Dermis microvascular lymphatic vessel endothelial cell (primary cell): ENCODE results near the gene ATG16L2. TPM values are rescaled to one million over a fixed set of nuclear protein-coding genes. Genes with fewer than 3 reads are reported as not detected.
A peak's percentile ranks its signal among the peaks of the same experiment; 100 is the strongest.
"Not testable (repeated sequence)": the region's sequence is repeated elsewhere in the genome, so short reads cannot be mapped to it uniquely, and the experiment has no call there.

Source experiments
- DNase-seq, 2 donors: peaks; one replicate each; pipeline versions ENCODE4 v3.0.0 to v3.0.0-alpha.2; 2010; ENCODE audit warnings: low read depth in 2 of 2
- total RNA-seq: library from RNA; depleted of rRNA; stranded (reverse); fragments of >200 nt; gene quantifications from 2 replicates; pipeline ENCODE4 v1.2.1, GENCODE V29; 2014

Gene ATG16L2
- total RNA-seq, 1 donor from 2014 or later = 4.7 TPM

DNA sequence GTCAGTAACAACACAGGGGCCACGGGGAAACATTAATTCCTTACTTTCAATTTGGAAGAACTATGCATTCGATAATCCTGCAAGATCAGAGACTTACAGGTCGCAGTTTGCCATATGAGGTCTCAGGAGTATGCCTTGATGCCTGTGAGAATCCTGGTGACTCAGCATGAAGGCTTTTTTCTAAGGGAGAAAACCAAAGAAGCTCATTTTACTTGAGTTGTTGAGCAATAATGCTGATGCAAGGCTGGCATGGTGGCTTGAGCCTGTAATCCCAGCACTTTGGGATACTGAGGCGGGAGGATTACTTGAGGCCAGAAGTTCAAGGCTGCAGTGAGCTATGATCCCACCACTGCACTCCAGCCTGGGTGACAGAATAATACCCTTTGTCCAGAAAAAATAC is 26.6 kb downstream of the ATG16L2 start:
- no peak for DNase-seq

DNA sequence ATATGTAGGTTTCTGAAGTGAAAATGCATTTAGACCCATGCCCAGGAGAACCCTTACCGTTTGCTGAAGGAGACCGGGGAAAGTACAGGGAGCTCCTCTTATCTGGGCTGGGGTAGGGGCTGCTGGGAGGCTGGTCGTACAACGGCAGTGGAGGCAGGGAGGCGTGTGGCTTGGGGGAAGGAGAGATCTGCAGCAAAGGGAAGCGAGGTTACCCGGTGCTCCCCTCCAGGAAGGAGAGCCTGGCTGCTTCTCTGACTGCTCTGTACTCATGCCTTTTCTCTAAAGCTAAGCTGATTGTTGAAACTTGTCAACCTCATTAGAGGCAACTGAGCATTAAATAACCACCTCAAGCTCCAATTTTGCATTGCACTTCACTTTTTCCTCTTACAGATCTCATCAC is 27.2 kb downstream of the ATG16L2 start:
- no peak for DNase-seq

- DNase-seq = no peak
Observed at GRCh38 chr11:72842126-72842525, 27.9 kb downstream of the ATG16L2 start.

GRCh38 chr11:72842653-72843330 is 28.6 kb downstream of the ATG16L2 start:
- DNase-seq = no peak

GRCh38 chr11:72844356-72844755 is 30.1 kb downstream of the ATG16L2 start:
- no peak for DNase-seq

DNA sequence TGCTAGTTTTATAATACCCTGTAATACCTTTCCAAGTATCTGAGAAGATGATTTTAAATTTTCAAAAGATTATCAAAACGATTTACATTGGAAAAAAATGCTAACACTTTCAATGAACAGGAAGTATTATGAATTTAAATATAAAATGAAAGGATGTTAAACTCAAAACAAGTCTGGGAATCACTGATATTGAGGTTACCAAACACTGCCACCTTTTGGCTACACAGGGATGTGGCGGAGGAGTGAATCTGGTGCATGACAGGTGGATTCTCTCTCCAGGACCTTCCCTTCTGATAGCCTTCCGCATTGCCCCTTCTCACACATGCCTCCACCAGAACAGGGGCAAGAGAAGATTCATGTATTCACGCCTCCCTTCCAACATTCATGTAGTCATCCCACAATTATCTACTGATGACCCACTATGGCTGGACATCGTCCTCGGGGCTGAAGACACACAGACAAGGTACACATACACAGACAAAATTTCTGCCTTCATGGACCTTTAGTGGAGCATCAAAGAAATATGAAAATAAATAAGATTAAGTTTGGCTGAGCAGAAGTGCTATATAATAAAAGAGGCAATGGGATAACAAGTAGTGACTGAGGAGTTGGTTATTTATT is 34.7 kb downstream of the ATG16L2 start:
- DNase-seq = peak; percentile 43 to 68

DNA sequence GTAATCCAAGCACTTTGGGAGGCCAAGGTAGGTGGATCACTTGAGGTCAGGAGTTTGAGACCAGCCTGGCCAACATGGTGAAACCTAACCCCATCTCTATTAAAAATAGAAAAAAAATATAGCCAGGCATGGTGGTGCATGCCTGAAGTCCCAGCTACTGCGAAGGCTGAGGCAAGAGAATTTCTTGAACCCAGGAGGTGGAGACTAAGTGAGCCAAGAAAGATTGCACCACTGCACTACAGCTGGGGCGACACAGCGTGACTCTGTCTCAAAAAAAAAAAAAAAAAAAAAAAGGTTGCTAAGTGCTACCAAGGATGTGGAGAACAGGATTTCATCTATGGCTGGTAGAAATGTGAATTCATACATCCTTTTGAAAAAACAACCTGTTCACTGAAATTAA is 36.6 kb downstream of the ATG16L2 start:
- DNase-seq = no peak

GRCh38 chr11:72851726-72852125 is 37.5 kb downstream of the ATG16L2 start:
- DNase-seq = no peak

GRCh38 chr11:72856065-72856464 is 41.9 kb downstream of the ATG16L2 start:
- peak; percentile 36 to 73 for DNase-seq

GRCh38 chr11:72856551-72857345 is 42.5 kb downstream of the ATG16L2 start:
- peak; percentile 91 to 94 for DNase-seq

GRCh38 chr11:72858267-72858666 is 44.1 kb downstream of the ATG16L2 start:
- DNase-seq = not testable (repeated sequence)

- no peak for DNase-seq
Observed at GRCh38 chr11:72859126-72859525, 44.9 kb downstream of the ATG16L2 start.

- no peak for DNase-seq
Observed at GRCh38 chr11:72860010-72860409, 45.8 kb downstream of the ATG16L2 start.

DNA sequence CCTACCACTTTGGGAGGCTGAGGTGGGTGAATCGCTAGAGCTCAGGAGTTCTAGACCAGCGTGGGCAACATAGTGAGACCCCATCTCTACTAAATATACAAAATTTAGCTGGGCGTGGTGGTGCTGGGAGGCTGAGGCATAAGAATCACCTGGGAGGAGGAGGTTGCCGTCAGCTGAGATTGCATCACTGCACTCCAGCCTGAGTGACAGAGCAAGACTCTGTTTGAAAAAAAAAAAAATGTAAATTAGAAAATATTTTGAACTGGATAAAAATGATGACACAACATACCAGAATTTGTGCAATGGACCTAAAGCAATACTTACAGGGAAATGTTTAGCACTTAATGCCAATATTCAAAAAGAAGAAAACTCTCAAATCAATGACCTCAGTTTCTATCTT is 46.4 kb downstream of the ATG16L2 start:
- DNase-seq = no peak

GRCh38 chr11:72863091-72863490 is 48.9 kb downstream of the ATG16L2 start:
- no peak for DNase-seq

- DNase-seq = no peak
Observed at GRCh38 chr11:72863916-72864315, 49.7 kb downstream of the ATG16L2 start.

DNA sequence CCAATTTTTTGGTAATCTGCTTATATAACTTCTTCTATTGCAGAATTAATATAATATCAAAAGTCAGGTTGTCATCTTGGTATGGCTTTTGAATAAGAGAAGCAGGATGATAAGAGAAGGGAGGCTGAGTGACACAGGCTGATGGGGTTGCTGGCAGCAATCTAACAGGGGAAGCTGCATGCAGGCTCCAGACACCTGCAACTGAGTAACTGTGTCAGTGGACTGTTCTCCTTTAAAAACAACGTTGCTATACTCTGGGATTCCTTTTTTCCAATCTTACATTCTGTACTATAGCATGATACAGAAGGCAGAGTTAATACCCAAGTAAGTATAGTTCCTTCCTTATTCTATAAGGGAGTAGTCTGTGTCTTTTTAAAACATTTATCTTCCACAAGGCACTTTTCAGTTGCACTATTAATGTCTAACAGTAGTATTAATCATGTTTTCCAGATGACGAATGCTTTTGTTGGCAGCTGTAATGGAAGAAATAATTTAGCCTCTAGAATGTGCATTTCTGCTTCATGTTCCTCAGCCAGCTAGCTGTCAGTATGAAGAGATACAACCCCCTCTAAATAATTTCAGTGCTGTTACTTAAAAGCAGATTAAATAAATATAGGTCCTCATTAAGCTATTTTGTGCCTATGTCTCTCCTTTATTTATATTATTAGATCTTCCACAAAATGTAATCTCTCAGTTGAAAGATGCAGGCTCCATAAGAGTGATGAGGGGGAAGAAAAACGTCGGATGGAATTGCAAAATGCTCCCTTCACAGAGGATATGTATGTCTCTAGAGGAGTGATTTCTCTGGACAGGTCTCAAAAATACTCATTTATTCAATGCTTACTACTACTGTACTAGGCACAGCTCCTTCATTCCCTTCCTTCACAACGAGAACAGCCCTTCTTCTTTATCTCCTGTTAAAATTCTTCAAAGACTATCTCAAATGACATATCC is 50.8 kb downstream of the ATG16L2 start:
- peak; percentile 81 to 86 for DNase-seq

DNA sequence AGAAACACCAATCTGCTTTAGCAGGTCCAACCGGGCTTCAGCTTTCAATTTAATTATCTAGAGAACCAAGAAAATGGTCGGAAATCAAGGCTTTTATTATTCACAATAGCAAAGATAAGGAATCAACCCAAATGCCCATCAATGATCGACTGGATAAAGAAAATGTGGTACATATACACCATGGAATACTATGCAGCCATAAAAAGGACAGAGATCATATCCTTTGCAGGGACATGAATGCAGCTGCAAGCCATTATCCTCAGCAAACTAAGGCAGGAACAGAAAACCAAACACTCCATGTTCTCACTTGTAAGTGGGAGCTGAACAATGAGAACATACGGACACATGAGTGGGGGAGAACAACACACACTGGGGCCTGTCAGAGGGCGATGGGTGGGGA is 53.8 kb downstream of the ATG16L2 start:
- DNase-seq = no peak

GRCh38 chr11:72869831-72870230 is 55.6 kb downstream of the ATG16L2 start:
- no peak for DNase-seq

DNA sequence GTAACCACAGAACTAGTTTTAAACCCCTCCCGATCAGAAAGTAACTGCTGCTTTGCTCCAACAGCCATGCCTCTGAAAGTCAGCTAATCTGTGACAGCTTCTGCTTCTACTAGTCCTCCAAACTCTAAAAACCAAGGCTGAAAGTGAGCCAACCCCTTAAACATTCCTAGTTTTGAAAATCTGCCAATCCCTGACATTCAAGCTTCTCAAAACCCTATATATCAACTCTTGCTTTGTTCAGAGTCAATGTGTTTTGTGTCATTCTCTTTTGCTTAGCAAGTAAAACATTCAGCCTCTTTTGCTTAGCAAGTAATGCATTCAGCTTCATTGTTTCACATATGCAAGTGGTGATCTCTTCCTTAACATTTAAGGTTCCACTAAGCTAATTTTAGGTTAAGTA is 56.9 kb downstream of the ATG16L2 start:
- DNase-seq = no peak

DNA sequence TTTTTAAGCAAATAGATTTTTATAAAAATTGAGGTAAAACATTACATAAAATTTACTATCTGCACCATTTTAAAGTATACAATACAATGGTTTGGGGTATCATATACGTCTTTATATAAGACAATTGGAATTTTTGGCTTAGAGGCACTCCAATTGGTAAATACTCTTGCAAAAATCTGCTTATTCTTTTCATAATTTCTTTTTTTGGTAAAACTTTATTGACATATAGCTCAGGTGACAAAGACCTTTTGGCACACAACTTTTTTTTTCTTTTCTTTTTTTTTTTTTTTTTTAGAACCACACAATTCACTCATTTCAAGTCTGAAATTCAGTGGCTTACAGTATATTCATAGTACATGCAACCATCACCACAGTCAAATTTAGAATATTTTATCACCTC is 57.8 kb downstream of the ATG16L2 start:
- DNase-seq = no peak
